MM.1S (cell line): Measurements from ENCODE around the gene ZDHHC22.

Source experiments
- DNase-seq: peaks from one replicate; pipeline ENCODE4 v3.0.0-alpha.2; 2015
- H2AFZ ChIP-seq: fragments of 300-600 bp; sonication (generic); 2 replicates; pipeline ENCODE4 v1.6.0; 2016; ENCODE audit warnings: antibody characterized with exemption, low read length
- H3F3A ChIP-seq: fragments of 300-600 bp; sonication (generic); 2 replicates; pipeline ENCODE4 v1.6.1; 2016; ENCODE audit warnings: mild to moderate bottlenecking, antibody characterized with exemption, low read length, moderate library complexity, mixed read lengths; ENCODE audit not compliant: insufficient read depth
- H3K27ac ChIP-seq: fragments of 300-600 bp; sonication (generic); 2 replicates; pipeline ENCODE4 v1.5.1; 2016; ENCODE audit warnings: mild to moderate bottlenecking, low read length
- H3K27me3 ChIP-seq: fragments of 300-600 bp; sonication (generic); replicated peaks from 2 replicates; pipeline ENCODE4 v1.6.0; 2016; ENCODE audit warnings: low read length; ENCODE audit not compliant: insufficient read depth
- H3K36me3 ChIP-seq: fragments of 300-600 bp; sonication (generic); replicated peaks from 2 replicates; pipeline ENCODE4 v1.6.1; 2016; ENCODE audit warnings: mild to moderate bottlenecking, low read length, mixed read lengths; ENCODE audit not compliant: insufficient read depth
- H3K4me1 ChIP-seq: fragments of 300-600 bp; sonication (generic); 2 replicates; pipeline ENCODE4 v1.6.1; 2016; ENCODE audit warnings: low read length, mixed read lengths
- H3K4me2 ChIP-seq: fragments of 300-600 bp; sonication (generic); 2 replicates; pipeline ENCODE4 v1.6.0; 2016; ENCODE audit warnings: low read depth, low read length
- H3K4me3 ChIP-seq: fragments of 300-600 bp; sonication (generic); 2 replicates; pipeline ENCODE4 v1.5.1; 2016; ENCODE audit warnings: low read length, mixed read lengths
- H3K79me2 ChIP-seq: fragments of 300-600 bp; sonication (generic); 2 replicates; pipeline ENCODE4 v1.6.1; 2016; ENCODE audit warnings: mixed run types, low read length, mixed read lengths
- H3K9ac ChIP-seq: fragments of 300-600 bp; sonication (generic); 2 replicates; pipeline ENCODE4 v1.6.1; 2016; ENCODE audit warnings: low read length, mixed read lengths
- H3K9me2 ChIP-seq: fragments of 300-600 bp; sonication (generic); replicated peaks from 2 replicates; pipeline ENCODE4 v1.6.1; 2016; ENCODE audit warnings: mild to moderate bottlenecking, low read length, mixed read lengths; ENCODE audit not compliant: insufficient read depth
- H3K9me3 ChIP-seq: fragments of 300-600 bp; sonication (generic); replicated peaks from 2 replicates; pipeline ENCODE4 v1.6.1; 2016; ENCODE audit warnings: mild to moderate bottlenecking, low read length, mixed read lengths; ENCODE audit not compliant: insufficient read depth
- H4K20me1 ChIP-seq: fragments of 300-600 bp; sonication (generic); 2 replicates; pipeline ENCODE4 v1.6.1; 2016; ENCODE audit warnings: mild to moderate bottlenecking, low read length, moderate library complexity, mixed read lengths; ENCODE audit not compliant: insufficient read depth
- EZH2 ChIP-seq: fragments of 300-600 bp; sonication (generic); optimal IDR thresholded peaks from 2 replicates; pipeline ENCODE3; 2017; ENCODE audit warnings: low read depth, mild to moderate bottlenecking, antibody characterized with exemption, low read length, mixed read lengths
- EZH2phosphoT487 ChIP-seq: fragments of 300-600 bp; sonication (generic); IDR thresholded peaks from 2 replicates; pipeline ENCODE4 v1.6.1; 2018; ENCODE audit warnings: antibody characterized with exemption, low read length
- TF ChIP-seq, protein P1 (sequence below): fragments of 300-600 bp; sonication (generic); IDR thresholded peaks from 2 replicates; pipeline ENCODE4 v1.5.1; 2016; ENCODE audit warnings: antibody characterized with exemption, low read length, mixed read lengths

The ZDHHC22 gene

DNA sequence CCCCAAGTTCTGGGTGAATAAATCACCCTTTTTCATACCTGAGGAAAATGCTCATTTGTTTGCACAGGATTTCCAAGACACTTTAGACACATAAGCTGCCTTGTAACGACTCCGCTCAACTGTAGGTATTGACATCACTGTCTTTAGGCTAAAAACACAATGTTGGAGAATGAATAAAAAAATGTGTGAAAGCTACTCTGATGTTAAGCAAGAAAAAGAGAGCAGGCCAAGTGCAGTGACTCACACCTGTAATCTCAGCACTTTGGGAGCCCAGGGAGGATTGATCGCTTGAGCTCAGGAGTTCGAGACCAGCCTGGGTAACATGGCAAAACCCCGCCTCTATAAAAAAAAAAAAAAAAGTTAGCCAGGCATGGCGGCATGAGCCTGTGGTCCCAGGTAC, 54.6 kb downstream of the ZDHHC22 start:
- H3K4me2 ChIP-seq = 0 out of 2 replicates have a peak overlapping the region, but pooled peaks have one; percentile 2
- 0 out of 2 replicates have a peak, but pooled peaks cover 12% of the 10 kb centered on the region for H3F3A ChIP-seq
- no peaks in the 10 kb centered on the region for H4K20me1 ChIP-seq
- H3K36me3 ChIP-seq = no peaks in the 10 kb centered on the region
- no peak overlapping the region for H2AFZ ChIP-seq
- no peak overlapping the region for H3K9ac ChIP-seq
- DNase-seq = no peak
- H3K4me3 ChIP-seq = no peak overlapping the region
- no peaks in the 10 kb centered on the region for H3K27me3 ChIP-seq
- TF ChIP-seq, protein P1, sequence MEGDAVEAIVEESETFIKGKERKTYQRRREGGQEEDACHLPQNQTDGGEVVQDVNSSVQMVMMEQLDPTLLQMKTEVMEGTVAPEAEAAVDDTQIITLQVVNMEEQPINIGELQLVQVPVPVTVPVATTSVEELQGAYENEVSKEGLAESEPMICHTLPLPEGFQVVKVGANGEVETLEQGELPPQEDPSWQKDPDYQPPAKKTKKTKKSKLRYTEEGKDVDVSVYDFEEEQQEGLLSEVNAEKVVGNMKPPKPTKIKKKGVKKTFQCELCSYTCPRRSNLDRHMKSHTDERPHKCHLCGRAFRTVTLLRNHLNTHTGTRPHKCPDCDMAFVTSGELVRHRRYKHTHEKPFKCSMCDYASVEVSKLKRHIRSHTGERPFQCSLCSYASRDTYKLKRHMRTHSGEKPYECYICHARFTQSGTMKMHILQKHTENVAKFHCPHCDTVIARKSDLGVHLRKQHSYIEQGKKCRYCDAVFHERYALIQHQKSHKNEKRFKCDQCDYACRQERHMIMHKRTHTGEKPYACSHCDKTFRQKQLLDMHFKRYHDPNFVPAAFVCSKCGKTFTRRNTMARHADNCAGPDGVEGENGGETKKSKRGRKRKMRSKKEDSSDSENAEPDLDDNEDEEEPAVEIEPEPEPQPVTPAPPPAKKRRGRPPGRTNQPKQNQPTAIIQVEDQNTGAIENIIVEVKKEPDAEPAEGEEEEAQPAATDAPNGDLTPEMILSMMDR = no peak
- TF ChIP-seq EZH2 (no peak), EZH2phosphoT487 (no peak)
- peak overlapping the region; percentile 42; the same call in 1 of the 2 replicates for H3K27ac ChIP-seq
- H3K9me2 ChIP-seq = no peaks in the 10 kb centered on the region
- H3K4me1 ChIP-seq = peaks cover 18% of the 10 kb centered on the region; the same call in 1 of the 2 replicates
- H3K9me3 ChIP-seq = no peaks in the 10 kb centered on the region
- H3K79me2 ChIP-seq = no peaks in the 10 kb centered on the region

DNA sequence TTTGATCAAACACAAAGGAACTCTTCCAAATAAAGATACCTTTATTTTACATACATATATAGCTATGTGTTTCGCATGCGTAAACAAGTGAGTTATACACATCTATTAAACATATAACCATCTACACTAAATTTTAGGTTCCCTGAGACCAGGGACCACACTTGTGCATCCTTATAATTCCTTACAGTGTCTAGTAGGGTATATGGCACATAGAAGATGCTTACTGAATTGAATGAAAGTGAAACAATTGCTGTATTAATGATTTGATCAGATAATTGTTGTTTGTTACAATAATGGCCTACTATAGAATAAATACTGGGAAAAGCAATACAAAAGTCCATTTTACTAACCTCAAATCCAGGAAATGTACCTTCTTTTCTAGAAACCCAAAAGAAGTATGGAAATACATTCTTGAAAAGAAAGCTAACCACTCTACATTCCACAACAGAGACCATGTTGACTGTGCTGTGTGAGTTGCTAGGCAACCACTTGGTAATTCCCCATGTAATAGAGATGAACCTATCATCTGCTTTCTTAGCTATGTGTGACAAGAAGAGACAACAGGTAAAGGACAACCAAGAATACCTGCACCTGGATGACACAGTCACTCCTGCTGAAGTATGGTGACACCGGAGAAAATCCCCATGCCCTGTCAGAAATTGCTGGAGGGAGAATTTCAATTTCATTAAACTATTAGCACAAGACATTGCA, 55.4 kb downstream of the ZDHHC22 start:
- Histone ChIP-seq H3K79me2 (no peaks in the 10 kb centered on the region), H3K4me2 (0 out of 2 replicates have a peak overlapping the region, but pooled peaks have one; percentile 2), H3K9me3 (no peaks in the 10 kb centered on the region), H3K27me3 (no peaks in the 10 kb centered on the region), H3K27ac (peak overlapping the region; percentile 42; the same call in 1 of the 2 replicates), H3K4me1 (peaks cover 20% of the 10 kb centered on the region; the same call in 1 of the 2 replicates), H2AFZ (no peak overlapping the region), H3K36me3 (no peaks in the 10 kb centered on the region), H3F3A (0 out of 2 replicates have a peak, but pooled peaks cover 12% of the 10 kb centered on the region), H3K9ac (no peak overlapping the region), H4K20me1 (no peaks in the 10 kb centered on the region), H3K4me3 (no peak overlapping the region), H3K9me2 (no peaks in the 10 kb centered on the region)
- no peak for TF ChIP-seq EZH2
- no peak for TF ChIP-seq EZH2phosphoT487
- TF ChIP-seq, protein P1 = no peak
- peak; percentile 65 for DNase-seq

DNA sequence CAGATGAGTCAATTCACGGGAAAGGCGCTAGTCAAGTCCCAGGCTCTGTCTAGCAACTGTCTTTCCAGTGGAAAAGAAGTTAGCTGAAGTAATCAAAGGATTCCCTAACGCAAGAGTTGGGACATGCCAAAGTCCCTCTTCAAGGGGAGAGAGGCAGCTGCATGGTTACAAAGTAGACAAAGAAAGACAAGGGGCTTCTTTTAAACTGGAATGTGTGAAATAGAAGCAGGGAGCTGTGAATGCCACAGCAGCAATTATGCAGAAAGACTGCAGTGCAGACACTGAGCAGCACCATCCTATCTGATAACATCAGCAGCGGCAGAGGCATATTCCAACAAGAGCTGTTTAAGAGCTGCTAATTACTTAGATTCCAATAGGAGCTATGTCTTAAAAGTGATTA, 56.1 kb downstream of the ZDHHC22 start:
- H3F3A ChIP-seq = 0 out of 2 replicates have a peak, but pooled peaks cover 12% of the 10 kb centered on the region
- no peak overlapping the region for H3K4me3 ChIP-seq
- H3K79me2 ChIP-seq = no peaks in the 10 kb centered on the region
- no peak for DNase-seq
- no peaks in the 10 kb centered on the region for H3K9me2 ChIP-seq
- no peaks in the 10 kb centered on the region for H4K20me1 ChIP-seq
- H3K9ac ChIP-seq = no peak overlapping the region
- H3K4me1 ChIP-seq = peaks cover 20% of the 10 kb centered on the region; the same call in 1 of the 2 replicates
- H3K9me3 ChIP-seq = no peaks in the 10 kb centered on the region
- H3K4me2 ChIP-seq = no peak overlapping the region
- peak overlapping the region; percentile 32; the same call in 1 of the 2 replicates for H3K27ac ChIP-seq
- no peaks in the 10 kb centered on the region for H3K36me3 ChIP-seq
- H3K27me3 ChIP-seq = no peaks in the 10 kb centered on the region
- TF ChIP-seq EZH2 (no peak), EZH2phosphoT487 (no peak)
- TF ChIP-seq, protein P1 = no peak
- no peak overlapping the region for H2AFZ ChIP-seq
